ENCODE results near the gene RCSD1. TPM values are rescaled to one million over a fixed set of nuclear protein-coding genes. Genes with fewer than 3 reads are reported as not detected.

Gene RCSD1
- total RNA-seq, 2 donors from 2014 or later: 4.7 to 5.6 TPM

DNA sequence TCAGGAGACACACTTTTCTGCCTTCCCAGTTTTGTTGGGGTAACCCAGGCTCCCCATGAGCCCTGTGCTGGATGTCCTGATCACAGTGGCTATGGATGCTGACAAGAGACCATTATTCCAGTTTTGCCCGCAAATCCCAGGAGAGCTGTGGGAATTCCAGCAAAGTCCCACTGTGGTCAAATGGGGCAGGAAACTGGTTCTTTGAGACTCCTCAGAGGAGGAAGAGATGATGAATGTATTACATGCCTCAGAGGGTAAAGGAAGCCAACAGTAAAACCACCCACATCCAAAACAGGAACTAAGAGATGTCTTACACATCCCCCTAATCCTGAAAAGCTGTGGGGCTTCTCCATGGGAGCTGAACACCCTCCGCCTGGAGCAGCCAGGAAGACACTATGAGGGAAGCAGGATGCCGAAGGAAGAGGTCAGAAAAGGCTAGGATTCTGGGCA lies 78.9 kb downstream of the RCSD1 start:
- no peaks in the 10 kb centered on the region for H3K27me3 ChIP-seq
- H3K27ac ChIP-seq: no peak overlapping the region
- ATAC-seq (no peak), DNase-seq (no peak)
- H3K36me3 ChIP-seq (replicated peaks in 1 of 2; ENCODE audit: insufficient read depth in 1 of 2, low read depth in 2 of 2): no peaks in the 10 kb centered on the region
- H3K4me1 ChIP-seq: peaks cover 4% of the 10 kb centered on the region
- no peak overlapping the region for H3K4me3 ChIP-seq
- TF ChIP-seq CTCF (IDR thresholded peaks at IDR 0.05): no peak
- TF ChIP-seq POLR2A (IDR thresholded peaks at IDR 0.05): no peak
- intact Hi-C loops (cut with DNase I): no loop called here
- no peaks in the 10 kb centered on the region for H3K9me3 ChIP-seq
- 80 to 83% methylated on average over 3 of the region's 3 CpGs for WGBS, 2 donors

GRCh38 chr1:167710836-167711235 lies 80.8 kb downstream of the RCSD1 start:
- Histone ChIP-seq H3K4me1 (peaks cover 4% of the 10 kb centered on the region), H3K36me3 (replicated peaks in 1 of 2; ENCODE audit: insufficient read depth in 1 of 2, low read depth in 2 of 2) (no peaks in the 10 kb centered on the region), H3K27me3 (no peaks in the 10 kb centered on the region), H3K4me3 (no peak overlapping the region), H3K27ac (no peak overlapping the region), H3K9me3 (no peaks in the 10 kb centered on the region)
- WGBS, 2 donors: 88 to 96% methylated on average over 1 of the region's 1 CpG
- TF ChIP-seq POLR2A (IDR thresholded peaks at IDR 0.05): no peak
- TF ChIP-seq CTCF (IDR thresholded peaks at IDR 0.05): no peak
- DNase-seq (no peak), ATAC-seq (no peak)
- intact Hi-C loops (cut with DNase I): no loop called here

GRCh38 chr1:167711797-167712196 lies 81.8 kb downstream of the RCSD1 start:
- WGBS, 2 donors: 69 to 76% methylated on average over 3 of the region's 3 CpGs

DNA sequence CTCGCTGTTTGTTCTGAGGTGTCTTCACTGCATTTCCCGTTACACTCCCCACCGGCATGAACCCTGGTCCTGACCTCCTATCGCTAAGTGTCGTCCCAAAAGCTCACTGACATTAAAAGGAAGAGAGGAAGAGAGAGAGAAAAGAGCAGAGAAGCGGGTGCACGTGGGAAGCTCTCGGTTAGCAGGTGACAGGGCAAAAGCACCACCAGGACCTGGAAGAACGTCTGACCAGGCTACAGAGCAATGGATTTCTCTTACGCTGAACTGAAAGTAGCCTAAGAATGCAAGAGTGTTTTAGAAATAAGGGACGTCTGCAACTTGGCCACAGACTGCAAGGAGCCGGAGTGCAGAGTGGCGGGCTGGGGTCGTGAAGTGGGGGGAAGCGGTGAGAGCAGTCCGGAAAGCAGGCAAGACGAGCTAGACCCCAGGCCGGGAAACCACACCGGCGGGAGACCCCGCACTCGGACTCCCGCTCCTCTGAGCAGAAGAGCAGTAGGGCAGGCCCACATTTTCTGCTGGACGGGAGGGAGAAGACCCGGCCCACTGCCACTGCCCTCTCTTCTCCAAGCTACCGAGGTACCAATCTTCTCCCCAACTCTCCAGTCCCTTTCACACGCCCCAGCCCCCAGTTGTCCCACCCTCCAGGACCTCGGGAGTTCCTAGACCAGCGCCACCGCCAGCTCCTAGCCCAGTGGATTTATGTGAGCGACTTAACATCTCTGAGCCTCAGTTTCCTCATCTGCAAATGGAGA lies 83.5 kb downstream of the RCSD1 start:
- H3K4me1 ChIP-seq: peaks cover 4% of the 10 kb centered on the region
- H3K27me3 ChIP-seq: no peaks in the 10 kb centered on the region
- intact Hi-C loops (cut with DNase I): no loop called here
- 12 to 19% methylated on average over 23 to 31 of the region's 31 CpGs for WGBS, 2 donors
- TF ChIP-seq CTCF (IDR thresholded peaks at IDR 0.05): no peak
- TF ChIP-seq POLR2A (IDR thresholded peaks at IDR 0.05): no peak
- no peaks in the 10 kb centered on the region for H3K9me3 ChIP-seq
- peak overlapping the region; percentile 78 to 90 (median 84) for H3K27ac ChIP-seq
- no peaks in the 10 kb centered on the region for H3K36me3 ChIP-seq (replicated peaks in 1 of 2; ENCODE audit: insufficient read depth in 1 of 2, low read depth in 2 of 2)
- DNase-seq (peak in 3 of 4 donors; percentile 26 to 38 (median 33)), ATAC-seq (no peak)
- H3K4me3 ChIP-seq: peak overlapping the region; percentile 26 to 31

More at GRCh38 chr1:167711797-167712196, 81.8 kb downstream of the RCSD1 start:
- DNase-seq: no peak
- no peak overlapping the region for H3K4me3 ChIP-seq
- intact Hi-C loops (cut with DNase I): no loop called here
- H3K4me1 ChIP-seq: peaks cover 4% of the 10 kb centered on the region
- no peaks in the 10 kb centered on the region for H3K36me3 ChIP-seq (replicated peaks in 1 of 2; ENCODE audit: insufficient read depth in 1 of 2, low read depth in 2 of 2)
- no peaks in the 10 kb centered on the region for H3K9me3 ChIP-seq
- no peak overlapping the region for H3K27ac ChIP-seq
- no peaks in the 10 kb centered on the region for H3K27me3 ChIP-seq
- TF ChIP-seq POLR2A (IDR thresholded peaks at IDR 0.05) (no peak), CTCF (IDR thresholded peaks at IDR 0.05) (no peak)
- ATAC-seq: no peak

DNA sequence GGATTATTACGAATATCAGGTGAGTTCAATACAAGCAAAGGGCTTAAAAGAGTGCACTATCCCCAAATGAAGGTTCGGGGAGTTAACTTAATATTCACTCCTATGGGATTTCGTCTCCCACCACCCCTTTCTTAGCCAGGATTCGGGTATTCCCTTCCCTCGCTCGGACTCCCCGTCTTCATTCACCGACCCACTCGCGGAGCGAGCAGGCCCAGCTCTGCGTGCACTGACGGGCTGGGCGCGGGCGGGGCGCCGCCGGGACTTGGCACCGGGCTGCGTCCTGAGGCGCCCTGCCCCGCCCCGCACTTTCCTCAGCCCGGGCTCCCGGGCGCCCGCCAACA lies 84.0 kb downstream of the RCSD1 start:
- intact Hi-C loops (cut with DNase I): no loop called here
- Histone ChIP-seq H3K9me3 (no peaks in the 10 kb centered on the region), H3K27ac (peak overlapping the region; percentile 78 to 90 (median 84)), H3K4me3 (peak overlapping the region; percentile 26 to 31), H3K4me1 (peaks cover 4% of the 10 kb centered on the region), H3K36me3 (replicated peaks in 1 of 2; ENCODE audit: insufficient read depth in 1 of 2, low read depth in 2 of 2) (no peaks in the 10 kb centered on the region), H3K27me3 (no peaks in the 10 kb centered on the region)
- ATAC-seq: peak; percentile 87
- peak in 2 of 3 donors; percentile 63 to 74 for TF ChIP-seq POLR2A (IDR thresholded peaks at IDR 0.05)
- peak in 1 of 7 experiments; percentile 8 for TF ChIP-seq CTCF (IDR thresholded peaks at IDR 0.05)
- WGBS, 2 donors: 0% methylated on average over 26 to 28 of the region's 28 CpGs
- DNase-seq: peak; percentile 89 to 91 (median 90)
